ENCODE measurements around the gene HOXA5.

HOXA5 gene

GRCh38 chr7:27104341-27105058 is 39.0 kb downstream of the HOXA5 start:
- no peak for DNase-seq

DNA sequence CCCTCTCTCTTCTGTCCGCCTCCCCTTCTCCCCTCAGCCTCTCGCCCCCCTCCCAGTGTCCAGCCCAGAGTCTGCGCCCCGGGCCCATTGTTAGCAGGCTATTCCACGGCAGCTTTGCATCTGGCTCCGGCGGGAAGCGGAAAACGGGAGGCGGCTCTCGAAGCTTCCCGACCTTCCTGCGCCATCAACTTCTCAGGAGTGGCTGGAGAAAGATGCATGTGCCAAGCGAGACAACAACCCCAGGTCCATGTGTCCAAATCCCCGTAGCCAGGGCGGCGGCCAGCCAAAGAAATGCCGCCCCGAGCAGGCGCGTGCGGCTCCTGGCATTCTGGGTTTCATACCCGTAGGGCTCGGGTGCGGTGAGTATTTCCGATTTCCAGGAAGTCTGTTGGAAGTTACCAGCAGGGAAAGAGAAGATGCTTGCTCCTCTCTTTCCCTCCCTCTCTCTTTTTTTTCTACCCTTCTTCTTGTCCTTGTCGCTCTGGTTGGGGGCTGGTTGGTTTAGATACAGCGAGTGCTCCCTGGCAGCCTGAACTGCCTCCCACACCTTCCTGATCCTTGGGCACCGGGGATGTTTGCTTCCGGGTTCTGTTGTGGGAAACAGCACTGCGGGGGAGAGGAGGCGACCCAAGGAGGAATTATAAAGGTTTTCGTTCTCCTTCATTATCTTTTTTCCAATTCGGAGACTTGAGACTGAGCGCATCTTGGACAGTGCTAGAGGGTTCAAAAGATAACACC is 39.8 kb downstream of the HOXA5 start:
- no peak for DNase-seq

DNA sequence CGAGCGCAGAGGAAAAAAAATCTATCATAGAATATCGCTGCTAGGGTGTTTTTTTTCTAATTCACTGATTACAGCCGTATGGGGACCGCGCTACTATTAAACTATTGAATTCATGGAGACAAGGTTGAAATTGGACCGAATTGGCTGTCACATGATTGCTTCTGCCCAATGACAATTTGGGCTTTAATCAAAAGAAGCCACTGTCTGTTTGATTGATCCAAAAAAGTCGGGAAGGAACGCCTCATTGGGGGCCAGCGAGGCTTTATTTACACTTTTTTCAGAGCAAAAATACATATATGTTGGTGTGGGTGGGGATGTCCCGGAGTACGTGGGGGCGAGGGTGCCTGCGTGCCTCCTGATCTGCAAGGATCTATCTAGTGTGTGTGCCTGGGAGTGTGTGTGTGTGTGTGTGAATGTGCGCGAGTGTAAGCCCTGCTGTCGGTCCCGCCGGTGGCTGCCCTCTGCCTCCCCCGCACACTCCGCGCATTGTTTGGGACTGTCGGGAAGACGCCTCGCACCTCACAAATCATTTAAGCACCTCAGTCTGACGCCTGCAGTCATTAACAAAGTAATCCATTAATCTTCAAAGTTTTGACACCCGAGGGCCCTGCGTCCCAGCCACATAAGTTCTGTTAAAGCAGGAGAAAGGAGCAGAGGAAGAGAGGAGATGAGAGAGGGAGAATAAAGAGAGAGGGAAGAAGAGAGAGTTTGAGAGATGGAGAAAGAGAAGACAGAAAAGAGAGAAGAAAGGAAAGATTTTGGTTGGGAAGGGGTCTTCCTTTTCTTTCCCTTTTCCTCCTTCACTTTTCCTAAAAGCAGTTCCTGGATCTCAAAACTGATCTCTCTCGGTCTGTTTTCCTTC is 40.7 kb downstream of the HOXA5 start, which contains the start of gene HOXA2:
Gene HOXA2, minus strand, starts transcription at position 103 of the 862 bp plus-strand sequence. CDS start 183 bp downstream, outside the sequence.
- DNase-seq: no peak

- DNase-seq: no peak
These were observed 41.4 kb downstream of the HOXA5 start for GRCh38 chr7:27101957-27102580.

DNA sequence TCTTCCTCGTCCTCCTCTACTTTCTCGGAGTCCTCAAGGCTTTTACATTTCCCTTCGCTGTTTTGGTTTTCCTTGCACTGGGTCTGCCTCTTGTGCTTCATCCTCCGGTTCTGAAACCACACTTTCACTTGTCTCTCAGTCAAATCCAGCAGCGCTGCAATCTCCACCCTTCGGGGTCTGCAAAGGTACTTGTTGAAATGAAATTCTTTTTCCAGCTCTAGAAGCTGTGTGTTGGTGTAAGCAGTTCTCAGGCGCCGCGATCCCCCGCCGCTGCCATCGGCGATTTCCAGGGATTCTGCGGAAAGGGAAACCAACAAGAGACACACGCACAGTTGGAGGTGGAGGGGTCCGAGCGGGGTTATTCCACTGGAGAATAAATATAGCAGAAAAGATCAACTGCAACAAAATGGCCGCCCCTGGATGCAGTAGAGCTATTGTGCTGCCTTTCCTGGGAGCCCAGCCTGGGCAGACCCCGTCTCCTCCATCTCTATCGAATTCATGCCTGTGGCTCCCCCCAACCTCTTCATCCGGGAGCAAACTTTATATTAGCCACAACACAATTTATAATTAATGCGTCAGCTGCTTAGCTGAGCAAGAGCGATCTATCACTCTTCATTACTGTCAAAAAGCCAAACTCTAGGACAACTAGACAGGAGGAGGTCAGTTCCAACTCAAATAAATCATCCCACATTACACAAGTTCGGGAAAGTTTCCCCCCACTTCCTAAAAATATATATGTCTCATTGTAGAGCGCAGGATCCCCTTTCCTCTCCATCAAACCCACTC is 42.1 kb downstream of the HOXA5 start:
- no peak for DNase-seq

DNA sequence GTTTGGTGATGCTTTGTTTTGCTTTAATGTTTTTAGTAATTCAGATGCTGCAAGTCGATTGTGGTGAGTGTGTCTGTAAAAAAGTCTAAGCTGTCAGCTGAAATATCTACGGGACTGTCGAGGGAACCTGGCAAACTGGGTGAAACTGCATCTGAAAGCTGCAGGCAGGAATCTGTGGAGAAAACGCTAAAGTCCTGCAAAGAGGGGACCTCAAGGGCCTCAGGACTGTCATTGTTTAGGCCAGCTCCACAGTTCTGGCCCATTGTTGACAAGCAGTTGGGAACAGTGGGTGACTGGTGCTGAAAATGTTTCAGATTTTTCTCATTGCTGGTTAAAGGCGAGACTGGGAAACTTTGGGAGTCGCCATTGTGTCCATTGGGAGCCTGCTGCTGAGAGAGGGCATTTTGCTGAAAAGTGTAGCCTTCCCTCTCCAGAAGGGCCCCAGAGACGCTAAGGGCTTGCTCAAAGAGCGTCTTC is 42.7 kb downstream of the HOXA5 start:
- no peak for DNase-seq

DNA sequence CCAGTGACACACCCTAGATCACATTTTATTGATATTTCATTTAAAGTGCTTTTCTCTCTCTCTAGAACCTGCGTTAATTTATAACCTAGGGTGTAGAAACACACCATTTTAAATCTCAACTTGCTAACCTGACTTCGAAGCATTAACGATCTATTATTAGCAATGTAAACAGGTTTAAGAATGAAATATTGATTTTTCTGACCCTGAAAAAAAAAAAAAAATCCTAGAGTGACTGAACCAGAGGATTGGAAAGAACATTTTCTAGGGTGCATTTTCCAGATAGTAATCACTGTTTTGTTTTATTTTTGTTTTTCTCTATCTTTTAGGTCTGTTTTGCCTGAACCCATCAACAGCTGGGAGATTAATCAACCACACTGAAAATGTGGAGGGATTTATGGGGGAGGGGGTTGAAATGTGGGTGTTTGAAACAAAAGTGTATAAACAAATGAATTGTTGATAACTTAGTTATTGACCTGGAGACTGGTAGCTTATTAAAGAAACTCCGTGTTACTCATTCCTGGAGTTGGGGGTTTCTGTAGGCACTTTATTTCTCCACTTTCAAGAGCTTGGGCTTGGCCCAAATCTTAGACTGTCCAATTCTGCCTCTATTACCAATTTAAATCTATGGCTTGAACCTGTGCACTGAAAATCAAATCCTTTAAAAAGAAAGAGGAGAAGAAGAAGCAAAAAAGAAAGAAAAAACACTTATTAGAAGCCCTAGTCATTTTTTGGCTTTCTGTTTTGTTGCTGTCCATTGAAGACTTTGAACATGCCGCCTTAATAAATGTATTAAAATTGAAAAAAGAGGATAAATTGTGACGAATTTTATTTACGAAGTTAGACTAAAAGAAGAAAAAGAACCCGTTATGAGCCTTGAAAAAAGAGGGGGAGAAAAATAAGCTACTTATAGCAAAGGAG is 43.8 kb downstream of the HOXA5 start:
- DNase-seq: peak; percentile 41

GRCh38 chr7:27098578-27099451 is 44.7 kb downstream of the HOXA5 start:
- DNase-seq: peak; percentile 61

- no peak for DNase-seq
These were observed 45.5 kb downstream of the HOXA5 start for GRCh38 chr7:27097686-27098577.

GRCh38 chr7:27096768-27097514 is 46.5 kb downstream of the HOXA5 start:
- peak; percentile 32 for DNase-seq

- peak; percentile 79 for DNase-seq
These were observed 47.3 kb downstream of the HOXA5 start, which contains the start of gene HOXA1 for GRCh38 chr7:27095897-27096767. TSS of gene HOXA1 (minus strand) at chr7:27096000. CDS start at chr7:27095912, 88 bp downstream.

DNA sequence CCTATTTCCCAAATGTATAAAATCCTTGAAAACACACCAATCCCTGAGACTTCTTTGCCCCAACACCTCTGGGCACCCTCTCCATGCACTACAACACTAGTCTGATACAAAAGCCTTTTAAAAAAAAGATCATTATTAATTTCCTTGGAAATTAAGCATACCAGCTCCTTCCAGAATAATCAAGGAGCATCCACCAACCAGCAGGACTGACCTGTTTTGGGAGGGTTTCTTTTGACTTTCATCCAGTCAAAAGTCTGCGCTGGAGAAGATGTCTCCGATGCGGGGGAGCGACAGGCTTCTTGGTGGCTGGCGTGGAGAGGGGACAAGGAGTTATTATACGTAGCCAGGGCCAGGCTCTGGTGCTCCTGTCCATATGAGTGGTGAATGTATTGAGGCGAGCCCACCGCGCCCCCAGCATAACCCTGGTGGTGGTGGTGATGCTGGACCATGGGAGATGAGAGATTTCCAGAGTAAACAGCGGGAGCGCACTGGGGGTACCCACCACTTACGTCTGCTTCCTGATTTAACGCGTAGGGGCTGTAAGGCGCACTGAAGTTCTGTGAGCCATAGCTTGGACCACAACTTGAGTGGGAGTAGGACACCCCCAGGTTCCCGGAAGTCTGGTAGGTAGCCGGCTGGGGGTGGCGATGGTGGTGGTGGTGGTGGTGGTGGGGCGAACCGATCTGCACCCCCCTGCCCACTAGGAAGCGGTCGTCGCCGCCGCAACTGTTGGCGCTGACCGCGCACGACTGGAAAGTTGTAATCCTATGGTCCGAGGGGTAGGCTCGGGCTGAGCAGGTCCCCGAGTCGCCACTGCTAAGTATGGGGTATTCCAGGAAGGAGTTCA is 48.2 kb downstream of the HOXA5 start:
- DNase-seq: no peak

DNA sequence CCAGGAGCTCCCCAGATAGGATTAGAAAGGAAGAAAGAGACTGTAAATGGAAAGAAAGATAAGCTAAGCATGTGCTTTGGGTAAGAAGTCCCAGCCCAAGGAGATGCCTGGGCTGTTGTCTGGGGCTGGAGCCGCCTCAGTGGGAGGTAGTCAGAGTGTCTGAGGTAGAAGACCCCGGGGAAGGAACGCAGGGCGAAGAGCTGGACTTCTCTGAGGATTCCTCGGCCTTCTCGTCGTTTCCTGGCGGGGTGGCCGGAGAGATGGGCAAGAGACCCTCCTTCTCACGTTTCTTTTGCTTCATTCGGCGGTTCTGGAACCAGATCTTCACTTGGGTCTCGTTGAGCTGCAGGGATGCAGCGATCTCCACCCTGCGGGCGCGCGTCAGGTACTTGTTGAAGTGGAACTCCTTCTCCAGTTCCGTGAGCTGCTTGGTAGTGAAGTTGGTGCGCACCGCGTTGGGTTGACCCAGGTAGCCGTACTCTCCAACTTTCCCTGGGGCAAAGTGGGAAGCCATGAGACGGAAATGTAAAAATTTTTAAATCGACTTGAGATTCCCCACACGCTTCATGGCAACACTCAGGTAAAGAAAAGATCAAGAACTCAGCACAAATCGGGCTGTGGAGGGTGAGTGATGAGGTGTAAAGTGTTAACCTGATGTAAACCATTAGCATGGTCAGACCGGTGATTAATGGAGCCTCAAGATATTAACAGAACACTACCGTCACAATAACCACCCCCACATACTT is 49.0 kb downstream of the HOXA5 start:
- DNase-seq: no peak

- no peak for DNase-seq
These were observed 50.1 kb downstream of the HOXA5 start for GRCh38 chr7:27093184-27093895.

- DNase-seq: no peak
These were observed 50.7 kb downstream of the HOXA5 start for GRCh38 chr7:27092819-27093110.
